GM21526 (cell line): ENCODE data around the gene CD86.
A peak's percentile ranks its signal among the peaks of the same experiment; 100 is the strongest.

ENCODE experiments used
- ATAC-seq: cut with Tn5 transposase; IDR thresholded peaks from one replicate; pipeline ENCODE4 v1.9.1; 2021; ENCODE audit warnings: moderate library complexity; ENCODE audit not compliant: unreplicated experiment, low FRiP score

The CD86 gene

DNA sequence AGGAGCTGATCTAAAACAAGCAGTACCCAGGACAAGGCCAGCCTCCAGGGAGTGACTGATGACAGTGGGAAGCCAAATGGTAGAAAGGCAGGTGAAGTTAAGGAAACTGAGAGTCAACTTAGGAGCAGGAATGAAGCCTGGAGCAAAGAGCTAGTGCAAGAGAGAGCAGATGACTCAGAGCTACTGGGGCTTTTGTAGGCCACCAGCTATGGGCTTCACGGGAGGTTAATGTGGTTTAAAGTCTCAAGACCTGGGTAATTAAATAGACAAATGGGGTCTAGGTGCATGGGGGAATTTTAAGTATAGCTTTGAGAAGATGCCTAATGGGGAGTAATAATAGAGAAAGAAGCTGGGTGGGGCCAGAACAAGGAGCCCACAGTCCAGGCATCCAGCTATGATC is 3.1 kb downstream of the CD86 start:
- no peak for ATAC-seq

DNA sequence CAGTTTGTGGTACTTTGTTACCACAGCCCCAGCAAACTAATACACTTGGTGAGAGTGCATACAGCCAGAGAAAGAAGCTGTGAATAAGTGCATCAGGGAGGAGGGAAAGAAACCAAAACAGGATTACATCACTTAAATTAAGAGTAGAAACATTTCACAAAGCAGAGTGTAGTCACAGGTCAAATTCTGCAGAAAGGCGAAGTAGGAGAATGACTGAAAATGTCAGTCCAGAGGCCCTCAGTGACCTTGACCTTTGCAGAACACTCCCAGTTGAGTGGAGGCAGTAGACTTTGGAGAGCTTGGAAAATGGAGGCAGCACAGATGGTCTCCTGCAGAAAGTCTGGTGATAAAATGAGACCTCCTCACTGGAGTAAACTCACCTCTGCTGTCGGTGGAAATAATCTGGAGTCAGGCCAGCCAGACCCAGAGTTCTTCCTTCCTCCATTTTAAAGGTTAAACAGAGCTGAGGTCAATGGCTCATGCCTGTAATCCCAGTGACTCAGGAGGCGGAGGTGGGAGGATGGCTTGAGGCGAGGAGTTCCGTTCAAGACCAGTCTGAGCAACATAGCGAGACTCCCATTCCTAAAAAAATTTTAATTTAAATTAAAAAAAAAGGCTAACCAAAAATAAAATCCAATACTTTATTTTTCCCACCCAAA is 5.0 kb downstream of the CD86 start:
- ATAC-seq: no peak

DNA sequence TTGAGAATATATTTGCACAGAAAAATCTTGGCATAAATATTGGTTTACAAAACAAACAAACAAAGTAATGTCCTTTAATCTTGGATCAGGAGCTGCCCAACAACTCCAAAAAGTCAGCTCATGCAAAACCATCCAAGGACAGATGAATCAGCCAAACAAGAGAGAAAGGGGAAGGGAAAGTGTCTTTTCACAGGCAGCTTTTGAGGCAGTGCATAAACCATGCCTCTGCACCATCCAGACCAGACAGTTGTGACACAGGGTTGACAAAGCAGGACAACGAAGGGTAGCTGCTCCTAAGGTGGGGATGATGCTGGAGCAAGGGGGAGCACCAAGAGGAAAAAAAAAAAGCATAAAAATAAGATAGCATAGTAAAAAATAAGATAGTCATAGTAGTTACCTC is 8.7 kb downstream of the CD86 start:
- ATAC-seq: no peak

DNA sequence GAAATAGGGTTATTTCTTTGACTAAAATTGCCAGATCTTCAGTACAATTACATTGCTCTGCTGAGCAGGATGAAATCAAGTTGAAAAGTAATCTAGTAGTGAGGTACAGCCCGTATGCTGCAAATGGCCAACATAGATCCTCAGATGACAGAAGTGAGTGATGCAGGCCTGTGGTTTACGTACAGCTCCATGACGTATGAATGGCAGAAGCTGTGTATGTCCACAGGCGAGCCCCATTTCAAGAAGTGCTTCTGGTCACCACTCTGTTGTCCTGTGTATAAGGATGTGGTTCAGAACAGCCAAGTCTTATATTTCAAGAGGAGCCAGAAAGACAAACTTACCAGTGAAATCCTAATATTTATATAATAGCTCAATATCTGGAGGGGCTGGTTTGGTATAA is 9.2 kb downstream of the CD86 start:
- ATAC-seq: no peak

DNA sequence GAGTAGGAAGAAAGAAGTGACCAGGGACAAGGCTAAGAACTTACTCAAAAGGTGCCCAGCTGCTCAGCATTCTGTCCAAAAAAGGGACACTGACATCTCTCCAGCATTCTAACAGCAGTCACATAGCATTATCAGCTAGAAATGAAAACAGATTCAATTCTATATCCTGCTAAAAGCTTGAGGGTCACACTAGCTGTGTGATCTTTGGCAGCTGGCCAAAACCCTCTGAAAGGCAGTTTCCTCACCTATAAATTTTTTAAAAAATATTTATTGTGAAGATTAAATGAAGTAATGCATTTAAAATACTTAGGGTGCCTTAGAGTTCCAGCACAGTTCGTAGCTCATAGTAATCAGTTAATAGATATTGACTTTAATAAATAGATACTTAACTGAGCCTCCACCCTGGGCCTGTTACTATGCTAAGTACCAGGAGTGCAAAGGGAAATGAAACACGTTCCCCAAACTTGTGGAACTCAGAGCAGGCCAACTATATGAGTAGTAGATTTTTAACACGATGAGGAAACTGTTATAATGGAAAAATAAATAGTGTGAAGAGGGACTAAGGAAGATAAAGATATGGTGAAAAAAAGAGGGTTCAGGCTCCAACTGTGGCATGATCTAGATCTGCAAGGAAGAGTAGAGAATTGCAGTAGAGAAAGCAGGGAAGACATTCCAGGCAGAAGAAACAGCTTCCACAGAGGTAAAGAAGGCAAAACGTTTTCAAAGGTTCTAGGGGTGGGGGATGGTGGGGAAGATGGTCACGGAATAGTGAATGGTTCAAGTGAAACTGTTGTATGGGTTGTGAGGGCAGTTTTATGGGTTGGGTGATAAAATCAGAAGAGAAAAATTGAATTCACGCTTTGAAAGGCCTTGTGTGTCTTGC is 11.4 kb downstream of the CD86 start:
- no peak for ATAC-seq

DNA sequence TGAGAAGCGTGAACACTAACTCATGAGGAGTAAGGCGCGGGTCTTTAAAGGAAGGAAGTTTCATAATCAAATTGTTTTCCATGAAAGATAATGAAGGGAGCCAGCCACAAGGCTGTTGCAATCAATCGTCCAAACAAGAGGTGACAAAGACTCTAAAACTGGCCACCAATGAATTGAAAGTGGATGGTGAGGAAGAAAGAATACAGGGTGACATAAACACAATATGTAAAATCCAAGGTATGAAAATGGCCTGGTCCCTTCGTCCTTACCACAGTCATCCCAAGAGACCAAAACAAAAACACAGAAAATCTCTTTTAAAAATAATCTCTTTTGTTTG is 12.0 kb downstream of the CD86 start:
- peak; percentile 46 for ATAC-seq

DNA sequence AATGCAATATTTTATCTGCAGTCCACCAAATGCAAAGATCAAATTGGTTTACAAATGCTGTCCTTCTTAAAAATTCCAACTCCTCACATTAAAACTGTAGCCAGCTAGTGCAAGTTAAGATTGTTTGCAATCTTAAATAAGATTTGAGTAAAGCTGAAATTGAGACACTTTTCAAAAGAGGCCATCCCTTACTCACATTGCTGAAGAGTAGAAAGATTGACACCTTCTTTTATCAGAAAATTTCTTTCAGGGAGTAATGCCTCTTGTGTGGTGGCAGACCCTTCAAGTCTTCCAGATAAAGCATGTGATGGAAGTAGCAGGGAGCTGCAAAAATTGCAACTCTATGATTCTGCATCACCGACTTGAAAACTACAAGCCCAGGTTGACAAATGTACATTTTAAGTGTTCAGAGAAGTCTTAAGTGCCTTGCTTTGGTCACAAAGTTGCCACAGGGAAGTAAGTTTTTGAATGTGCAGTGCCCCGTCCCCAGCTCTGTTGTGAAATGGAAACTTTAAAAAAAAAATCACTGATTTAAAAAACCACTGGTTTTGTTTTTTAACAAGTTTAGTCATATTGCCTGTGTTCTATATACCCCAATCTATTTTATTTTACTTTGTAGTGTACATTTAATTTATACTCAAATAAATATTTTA is 12.6 kb downstream of the CD86 start:
- peak; percentile 23 for ATAC-seq

DNA sequence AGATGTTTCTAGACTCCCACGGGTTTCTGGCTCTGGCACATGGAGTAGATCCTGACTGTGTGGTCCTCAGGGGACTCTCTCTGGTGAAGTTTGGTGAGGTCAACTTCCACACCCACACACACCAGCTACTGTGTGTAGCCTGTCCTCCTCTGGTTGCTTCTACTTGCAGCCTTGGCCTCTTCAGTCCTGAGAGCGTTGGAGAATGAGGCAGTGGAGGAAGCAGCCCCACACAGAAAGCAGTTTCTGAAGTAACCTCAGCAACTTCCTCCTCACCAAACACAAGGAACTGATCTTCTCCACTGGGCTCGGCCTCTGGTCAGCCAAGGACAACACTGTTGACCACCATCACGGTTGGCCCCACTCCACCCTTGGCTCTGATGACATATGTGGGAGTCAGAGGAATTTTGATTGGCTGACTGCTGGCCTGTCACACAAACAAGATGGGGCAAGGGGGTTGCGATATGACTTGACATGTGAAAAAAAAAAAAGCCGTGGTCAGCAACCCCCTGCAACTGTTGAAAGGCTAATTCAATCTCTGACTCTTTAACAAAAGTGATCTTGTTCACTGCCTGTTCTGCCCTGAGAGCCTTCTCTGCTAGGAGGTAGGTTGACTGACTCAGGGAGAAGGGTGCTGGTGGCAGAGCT is 19.6 kb downstream of the CD86 start:
- ATAC-seq: peak; percentile 42

DNA sequence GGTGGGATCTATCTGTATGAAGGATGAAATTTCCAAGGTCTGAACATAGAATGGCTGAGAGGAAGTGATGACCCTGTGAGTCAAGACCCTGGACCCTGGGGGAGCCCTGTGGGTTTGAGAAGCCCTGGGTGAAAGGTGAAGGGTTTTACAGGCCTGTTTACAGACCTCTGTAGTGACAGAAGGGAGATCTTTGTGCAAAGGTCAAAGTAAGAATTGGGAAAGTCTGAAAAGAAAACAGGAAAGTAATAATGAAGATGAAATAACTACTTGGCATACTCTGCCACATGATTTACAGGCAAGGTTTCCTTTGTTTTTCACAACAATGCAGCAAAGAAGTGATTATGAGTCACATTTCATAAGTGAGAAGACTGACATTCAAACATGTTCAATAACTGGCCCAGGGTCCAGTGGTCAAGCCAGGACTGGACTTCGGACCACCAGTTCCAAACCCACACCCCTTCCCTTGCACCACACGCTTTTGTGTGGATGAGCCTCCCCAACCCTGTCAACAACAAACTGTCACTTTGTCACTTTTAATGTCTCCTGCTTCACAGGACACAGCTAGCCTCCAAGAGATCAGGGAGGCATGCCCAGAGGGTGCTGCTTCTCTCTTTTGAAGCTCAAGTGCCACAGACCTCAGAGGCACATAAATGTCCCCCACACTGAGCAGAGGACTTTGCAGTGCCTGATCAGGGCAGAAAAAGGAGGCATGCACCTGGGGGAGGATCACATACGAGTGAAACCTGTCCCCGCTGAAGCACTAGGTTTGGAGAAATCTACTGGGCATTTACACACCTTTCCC is 21.5 kb downstream of the CD86 start:
- ATAC-seq: no peak

DNA sequence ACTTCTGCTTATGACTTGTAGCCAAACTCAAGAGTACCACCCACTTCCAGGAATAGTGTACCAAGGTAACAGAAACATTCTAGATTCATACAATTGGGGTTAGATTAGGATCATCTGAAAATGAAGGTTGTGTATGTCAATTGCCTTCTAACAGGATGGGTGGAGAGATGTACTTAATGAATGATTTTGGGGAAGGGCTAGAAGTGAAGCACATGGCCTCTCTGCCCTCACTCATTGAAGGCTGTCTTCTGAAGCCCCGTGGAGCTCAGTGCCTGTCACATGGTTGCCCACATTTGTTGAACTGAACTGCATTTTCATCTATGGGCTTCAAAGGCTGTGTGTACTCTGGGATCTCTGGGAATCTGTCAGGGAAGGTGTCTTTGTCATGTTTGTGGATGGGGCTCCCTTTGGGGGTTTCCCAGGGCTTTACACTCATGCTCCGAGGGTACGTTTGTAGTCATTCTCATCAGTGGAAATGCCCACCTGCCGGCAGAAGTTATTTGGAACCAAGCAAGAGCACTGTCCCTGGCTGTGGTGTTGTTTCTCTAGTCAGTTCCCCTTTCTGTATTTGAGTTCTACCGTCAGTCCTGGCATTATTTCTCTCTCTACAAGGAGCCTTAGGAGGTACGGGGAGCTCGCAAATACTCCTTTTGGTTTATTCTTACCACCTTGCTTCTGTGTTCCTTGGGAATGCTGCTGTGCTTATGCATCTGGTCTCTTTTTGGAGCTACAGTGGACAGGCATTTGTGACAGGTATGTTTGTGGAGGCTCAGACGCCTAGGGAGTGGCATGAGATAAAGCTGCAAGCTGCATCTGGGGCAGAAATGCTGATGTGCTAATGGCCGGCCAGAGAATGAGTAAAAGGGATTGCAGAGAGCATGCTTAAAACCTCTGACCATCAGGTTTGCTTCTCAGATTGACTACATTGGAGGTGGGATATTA is 22.4 kb downstream of the CD86 start:
- no peak for ATAC-seq

DNA sequence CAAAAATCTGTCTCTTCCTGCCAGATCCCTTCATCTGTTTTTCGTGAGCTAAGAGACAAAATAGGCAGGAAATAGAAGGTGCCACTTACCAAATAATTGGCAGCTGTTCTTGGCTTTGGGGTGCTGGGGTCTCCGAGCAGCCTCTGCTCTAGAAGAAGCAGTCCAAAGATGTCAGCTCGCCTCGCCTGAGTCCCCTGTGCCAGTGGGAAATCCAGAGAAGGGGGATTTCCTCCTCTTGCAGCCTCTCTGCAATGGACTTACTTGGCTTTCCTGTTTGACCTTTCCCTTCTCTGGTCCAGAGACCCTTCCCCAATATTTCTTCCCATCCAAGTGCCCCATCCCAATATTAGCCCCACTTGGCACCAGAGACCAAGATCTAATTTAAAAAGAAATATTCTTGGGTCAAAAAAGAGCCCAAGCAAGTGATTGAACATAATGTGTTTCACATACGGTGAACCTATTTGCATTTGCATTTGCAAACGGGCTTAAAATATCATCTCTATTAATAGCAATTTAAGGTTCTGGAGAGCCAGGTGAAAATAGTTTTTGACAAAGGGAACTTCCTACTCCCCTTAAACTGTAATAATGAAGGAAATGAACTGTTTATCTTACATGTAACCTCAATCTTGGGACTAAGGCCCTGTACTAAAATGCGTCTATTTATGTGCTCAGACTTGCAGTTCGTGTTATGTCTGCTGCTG is 23.2 kb downstream of the CD86 start:
- ATAC-seq: no peak

DNA sequence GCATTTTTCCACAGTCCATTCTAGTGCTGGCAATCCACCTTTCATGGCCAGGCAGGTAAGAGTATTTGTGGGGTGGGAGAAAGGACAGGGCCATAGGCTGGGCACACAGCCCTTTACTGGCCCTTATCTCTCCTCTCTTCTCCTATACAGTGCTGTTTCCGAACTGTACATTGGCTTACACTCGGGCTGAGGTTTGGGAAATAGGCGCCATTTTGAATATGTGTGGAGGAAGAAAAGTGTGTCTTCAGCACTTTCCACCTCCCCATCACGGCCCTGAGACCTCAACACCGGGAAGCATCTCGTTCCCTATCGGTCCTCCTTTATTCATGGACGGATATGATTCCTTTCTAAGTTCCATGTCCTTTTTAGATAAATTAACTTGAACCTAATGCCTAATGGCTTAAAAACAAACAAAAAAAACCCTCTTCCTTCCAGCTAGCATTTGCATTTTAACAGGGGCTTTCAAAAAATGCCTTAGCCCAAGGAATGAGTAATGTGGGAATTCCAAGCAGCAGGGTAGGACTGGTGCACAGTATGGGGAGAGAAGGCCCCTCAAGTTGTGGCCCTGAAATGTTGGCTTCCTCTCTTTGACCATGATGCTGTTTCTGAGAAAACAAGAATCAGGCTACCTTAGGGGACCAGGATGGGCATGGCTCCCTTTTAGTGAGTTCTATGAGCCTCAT is 24.5 kb downstream of the CD86 start:
- no peak for ATAC-seq

DNA sequence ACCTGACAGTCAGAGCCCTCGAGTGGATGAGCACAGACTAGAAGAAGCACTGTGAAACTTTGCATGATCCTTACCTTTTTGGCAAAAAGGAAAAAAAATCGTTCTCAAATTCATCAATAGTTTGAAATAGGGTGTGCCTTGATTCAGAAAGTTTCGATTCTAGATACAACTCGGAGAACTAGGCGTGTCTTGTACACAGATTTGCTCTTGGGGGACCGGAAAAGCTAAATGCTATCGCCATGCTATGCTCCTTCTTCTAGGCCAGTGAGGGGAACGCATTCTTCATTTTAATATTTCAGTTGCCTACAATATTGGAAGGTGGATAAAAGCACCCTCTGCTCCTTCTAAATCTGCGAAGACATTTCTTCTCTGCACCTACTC is 25.0 kb downstream of the CD86 start:
- ATAC-seq: no peak

DNA sequence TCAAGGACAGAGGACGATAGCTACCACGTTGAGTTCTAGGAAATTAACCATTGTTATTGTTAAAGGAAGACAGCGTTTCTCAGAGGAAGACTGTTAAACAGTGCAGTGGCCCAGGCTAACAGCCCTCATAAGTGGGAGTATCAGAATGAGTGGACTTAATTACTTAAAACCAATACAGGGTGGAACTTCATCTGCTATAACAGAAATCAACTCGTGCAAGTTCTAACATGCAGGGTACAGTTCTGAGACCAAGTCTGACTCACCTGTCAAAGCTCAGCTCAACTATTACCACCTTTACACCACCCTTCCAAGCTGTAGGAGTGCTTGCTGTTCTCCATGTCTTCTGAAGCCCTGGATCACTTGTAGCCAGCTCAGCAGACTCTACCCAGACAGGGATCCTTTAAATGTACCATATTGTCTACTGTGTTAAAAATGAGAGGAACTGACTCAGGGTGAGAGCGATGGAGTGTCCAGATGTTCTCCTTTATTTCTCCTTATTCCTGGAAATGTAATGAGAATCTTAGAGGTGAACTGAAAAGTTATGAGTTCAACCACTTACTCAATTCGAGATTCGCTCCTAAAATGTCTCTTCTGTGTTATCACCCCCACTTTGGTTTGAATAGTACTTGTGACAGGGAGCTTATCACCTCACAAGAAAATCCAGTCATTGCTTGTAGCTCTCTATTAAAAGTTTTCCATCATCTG is 26.5 kb downstream of the CD86 start:
- ATAC-seq: peak; percentile 38

DNA sequence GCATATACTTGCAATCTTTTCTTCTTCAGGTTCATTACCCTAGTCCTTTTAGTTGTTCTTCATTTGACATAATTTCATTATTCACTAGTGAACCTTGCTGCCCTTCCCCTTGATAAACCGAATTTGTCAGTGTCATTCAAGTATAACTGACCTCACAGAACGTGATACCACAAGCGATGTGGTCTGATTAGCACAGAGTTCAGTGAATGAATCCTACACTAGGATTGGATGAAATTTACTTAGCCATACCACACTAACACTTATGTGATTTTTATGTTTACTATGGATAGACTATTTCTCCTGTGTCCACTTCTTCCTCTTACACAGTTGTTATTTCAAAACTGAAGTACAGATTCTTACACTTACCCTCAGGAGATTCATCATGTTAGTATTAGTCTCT is 27.2 kb downstream of the CD86 start:
- ATAC-seq: no peak

DNA sequence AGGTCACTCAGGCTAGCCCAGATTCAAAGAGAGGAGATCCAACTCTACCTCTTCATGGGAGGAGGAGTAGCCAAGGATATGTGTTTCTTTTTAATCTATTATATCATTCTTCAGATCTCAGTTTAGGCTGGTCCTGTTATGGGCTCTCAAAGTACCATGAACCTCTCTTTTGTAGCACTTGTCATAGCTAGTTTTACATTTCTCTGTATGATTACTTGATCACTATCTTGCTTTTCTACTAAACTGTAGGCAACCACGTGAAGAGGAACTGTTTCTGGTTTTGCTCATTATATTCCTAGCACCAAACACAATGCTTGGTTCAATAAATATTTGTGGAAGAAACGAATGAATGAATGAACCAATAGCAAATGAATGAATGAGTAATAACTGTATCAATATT is 29.6 kb downstream of the CD86 start:
- ATAC-seq: no peak

DNA sequence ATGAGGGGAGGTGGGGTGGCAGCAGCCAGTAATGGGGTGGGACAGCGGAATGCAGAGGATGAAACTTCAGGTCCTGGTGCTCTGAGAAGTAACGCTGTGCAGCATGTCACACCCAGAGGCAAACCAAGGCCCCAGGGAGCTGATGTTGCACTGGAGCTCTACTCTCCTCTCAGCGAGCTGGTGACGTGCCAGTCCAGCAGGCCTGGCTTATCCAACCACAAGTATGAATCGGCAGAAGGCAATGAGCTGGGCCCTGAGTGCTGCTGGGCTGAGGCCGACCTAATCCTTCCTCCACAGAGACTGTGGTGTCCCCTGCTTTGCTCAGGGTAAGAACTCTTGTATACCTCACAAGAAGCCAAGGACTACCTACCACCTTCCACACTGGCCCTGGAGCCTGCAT is 30.5 kb downstream of the CD86 start:
- ATAC-seq: no peak

DNA sequence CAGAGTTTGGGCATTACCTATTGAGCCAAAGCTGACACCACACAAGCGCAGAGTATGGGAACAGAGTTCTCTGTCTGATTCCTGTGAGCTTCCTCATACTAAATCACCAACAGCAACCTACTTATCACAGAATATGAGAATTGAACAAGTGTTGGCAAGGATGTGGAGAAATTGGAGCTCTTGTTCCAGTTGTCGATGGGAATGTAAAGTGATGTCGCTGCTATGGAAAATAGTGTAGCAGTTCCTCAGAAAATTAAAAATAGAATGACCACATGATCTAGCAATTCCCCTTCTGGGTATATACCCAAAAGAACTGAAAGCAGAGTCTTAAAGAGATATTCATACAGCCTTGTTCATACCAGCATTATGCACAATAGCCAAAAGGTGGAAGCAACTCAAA is 33.4 kb downstream of the CD86 start:
- ATAC-seq: no peak
